Prostate gland (tissue), 2 donors: ENCODE results near the gene ARHGAP25. TPM values are rescaled to one million over a fixed set of nuclear protein-coding genes. Genes with fewer than 3 reads are reported as not detected.

Source experiments
- DNase-seq: peaks from one replicate; pipeline ENCODE4 v3.0.0-alpha.2; 2019; ENCODE audit warnings: low spot score
- H3K27ac ChIP-seq, 2 donors: fragments of 200-600 bp; sonication (generic); 2 replicates each; pipeline ENCODE4 v1.5.1; 2017 to 2019
- H3K27me3 ChIP-seq: fragments of 200-600 bp; sonication (generic); replicated peaks from 2 replicates; pipeline ENCODE4 v1.5.1; 2019; ENCODE audit not compliant: insufficient read depth
- H3K36me3 ChIP-seq, 2 donors: fragments of 200-600 bp; sonication (generic); 1 replicate in 1 of 2; 2 replicates in 1 of 2; pipeline versions ENCODE4 v1.5.1 to v1.8.1; 2017 to 2019
- H3K4me1 ChIP-seq: fragments of 200-600 bp; sonication (generic); replicated peaks from 2 replicates; pipeline ENCODE4 v1.5.1; 2019
- H3K4me3 ChIP-seq, 2 donors: fragments of 200-600 bp; sonication (generic); 2 replicates each; pipeline ENCODE4 v1.5.1; 2017 to 2019
- H3K9me3 ChIP-seq: fragments of 200-600 bp; sonication (generic); 2 replicates; pipeline ENCODE4 v1.5.1; 2017
- POLR2A ChIP-seq: fragments of 450-650 bp; IDR thresholded peaks from one replicate; pipeline ENCODE4 v1.6.1; 2016; ENCODE audit warnings: antibody characterized with exemption, mild to moderate bottlenecking
- POLR2AphosphoS5 ChIP-seq: sonication (generic); formaldehyde crosslinking; IDR thresholded peaks from one replicate; pipeline ENCODE4 v1.6.1; 2017; ENCODE audit warnings: antibody characterized with exemption
- WGBS: methylation state at CpG from one replicate; pipeline ENCODE4 v1.1.5; 2018; 5-methylcytosine and 5-hydroxymethylcytosine counted together
- intact Hi-C: fragments of 100-400 bp; cut with DNase I; formaldehyde crosslinking; loops from one replicate; pipeline ENCODE4 v1.14.2; 2022
- total RNA-seq, 2 donors: library from RNA; depleted of rRNA; stranded (reverse); fragments of >200 nt; gene quantifications; one replicate each; pipeline ENCODE4 v1.1.0, GENCODE V29; 2016
- TF ChIP-seq, protein P1 (sequence below), 4 experiments: fragments of 200-600 bp in 2 of 4; fragments of 450-650 bp in 2 of 4; sonication (generic) in 2 of 4; IDR thresholded peaks; 1 replicate in 3 of 4; 2 replicates in 1 of 4; pipeline ENCODE4 v1.5.1; 2016 to 2019; ENCODE audit warnings: antibody characterized with exemption in 4 of 4, mild to moderate bottlenecking in 2 of 4, moderate library complexity in 2 of 4

ARHGAP25 gene
- total RNA-seq, 2 donors from 2014 or later = 5.0 to 6.2 TPM

GRCh38 chr2:68733365-68733764 is 1.2 kb upstream of the ARHGAP25 start:
- Histone ChIP-seq H3K27me3 (no peaks in the 10 kb centered on the region), H3K4me1 (no peaks in the 10 kb centered on the region), H3K36me3 (no peaks in the 10 kb centered on the region), H3K4me3 (no peak overlapping the region), H3K9me3 (no peaks in the 10 kb centered on the region), H3K27ac (no peak overlapping the region)
- WGBS = 70% methylated on average over 4 of the region's 4 CpGs
- intact Hi-C loops = no loop called here
- no peak for DNase-seq
- TF ChIP-seq, protein P1, sequence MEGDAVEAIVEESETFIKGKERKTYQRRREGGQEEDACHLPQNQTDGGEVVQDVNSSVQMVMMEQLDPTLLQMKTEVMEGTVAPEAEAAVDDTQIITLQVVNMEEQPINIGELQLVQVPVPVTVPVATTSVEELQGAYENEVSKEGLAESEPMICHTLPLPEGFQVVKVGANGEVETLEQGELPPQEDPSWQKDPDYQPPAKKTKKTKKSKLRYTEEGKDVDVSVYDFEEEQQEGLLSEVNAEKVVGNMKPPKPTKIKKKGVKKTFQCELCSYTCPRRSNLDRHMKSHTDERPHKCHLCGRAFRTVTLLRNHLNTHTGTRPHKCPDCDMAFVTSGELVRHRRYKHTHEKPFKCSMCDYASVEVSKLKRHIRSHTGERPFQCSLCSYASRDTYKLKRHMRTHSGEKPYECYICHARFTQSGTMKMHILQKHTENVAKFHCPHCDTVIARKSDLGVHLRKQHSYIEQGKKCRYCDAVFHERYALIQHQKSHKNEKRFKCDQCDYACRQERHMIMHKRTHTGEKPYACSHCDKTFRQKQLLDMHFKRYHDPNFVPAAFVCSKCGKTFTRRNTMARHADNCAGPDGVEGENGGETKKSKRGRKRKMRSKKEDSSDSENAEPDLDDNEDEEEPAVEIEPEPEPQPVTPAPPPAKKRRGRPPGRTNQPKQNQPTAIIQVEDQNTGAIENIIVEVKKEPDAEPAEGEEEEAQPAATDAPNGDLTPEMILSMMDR (IDR thresholded peaks at IDR 0.05) = no peak
- TF ChIP-seq POLR2AphosphoS5 = no peak
- TF ChIP-seq POLR2A = no peak

- H3K4me1 ChIP-seq = no peaks in the 10 kb centered on the region
- H3K36me3 ChIP-seq = no peaks in the 10 kb centered on the region
- H3K9me3 ChIP-seq = no peaks in the 10 kb centered on the region
- no peak for TF ChIP-seq POLR2AphosphoS5
- TF ChIP-seq POLR2A = no peak
- TF ChIP-seq, protein P1 (IDR thresholded peaks at IDR 0.05) = no peak
- 84% methylated on average over 3 of the region's 3 CpGs for WGBS
- no peak overlapping the region for H3K27ac ChIP-seq
- H3K4me3 ChIP-seq = no peak overlapping the region
- no peak for DNase-seq
- no peaks in the 10 kb centered on the region for H3K27me3 ChIP-seq
- intact Hi-C loops = no loop called here
Observed at GRCh38 chr2:68734176-68734575, 435 bp upstream of the ARHGAP25 start.

GRCh38 chr2:68736086-68736485 is 1.5 kb downstream of the ARHGAP25 start:
- intact Hi-C loops = no loop called here
- WGBS = 70% methylated on average over 2 of the region's 2 CpGs
- DNase-seq = no peak
- no peak overlapping the region for H3K4me3 ChIP-seq
- no peaks in the 10 kb centered on the region for H3K4me1 ChIP-seq
- no peak for TF ChIP-seq POLR2AphosphoS5
- TF ChIP-seq, protein P1 (IDR thresholded peaks at IDR 0.05) = no peak
- TF ChIP-seq POLR2A = no peak
- H3K9me3 ChIP-seq = no peaks in the 10 kb centered on the region
- no peak overlapping the region for H3K27ac ChIP-seq
- no peaks in the 10 kb centered on the region for H3K27me3 ChIP-seq
- H3K36me3 ChIP-seq = no peaks in the 10 kb centered on the region

- no peaks in the 10 kb centered on the region for H3K27me3 ChIP-seq
- H3K27ac ChIP-seq = no peak overlapping the region
- TF ChIP-seq POLR2A = no peak
- no peak for TF ChIP-seq POLR2AphosphoS5
- TF ChIP-seq, protein P1 (IDR thresholded peaks at IDR 0.05) = no peak
- intact Hi-C loops = no loop called here
- H3K9me3 ChIP-seq = no peaks in the 10 kb centered on the region
- no peak overlapping the region for H3K4me3 ChIP-seq
- WGBS = 89% methylated on average over 1 of the region's 1 CpG
- no peak for DNase-seq
- H3K36me3 ChIP-seq = no peaks in the 10 kb centered on the region
- H3K4me1 ChIP-seq = no peaks in the 10 kb centered on the region
Observed at GRCh38 chr2:68737711-68738110, 3.1 kb downstream of the ARHGAP25 start.

DNA sequence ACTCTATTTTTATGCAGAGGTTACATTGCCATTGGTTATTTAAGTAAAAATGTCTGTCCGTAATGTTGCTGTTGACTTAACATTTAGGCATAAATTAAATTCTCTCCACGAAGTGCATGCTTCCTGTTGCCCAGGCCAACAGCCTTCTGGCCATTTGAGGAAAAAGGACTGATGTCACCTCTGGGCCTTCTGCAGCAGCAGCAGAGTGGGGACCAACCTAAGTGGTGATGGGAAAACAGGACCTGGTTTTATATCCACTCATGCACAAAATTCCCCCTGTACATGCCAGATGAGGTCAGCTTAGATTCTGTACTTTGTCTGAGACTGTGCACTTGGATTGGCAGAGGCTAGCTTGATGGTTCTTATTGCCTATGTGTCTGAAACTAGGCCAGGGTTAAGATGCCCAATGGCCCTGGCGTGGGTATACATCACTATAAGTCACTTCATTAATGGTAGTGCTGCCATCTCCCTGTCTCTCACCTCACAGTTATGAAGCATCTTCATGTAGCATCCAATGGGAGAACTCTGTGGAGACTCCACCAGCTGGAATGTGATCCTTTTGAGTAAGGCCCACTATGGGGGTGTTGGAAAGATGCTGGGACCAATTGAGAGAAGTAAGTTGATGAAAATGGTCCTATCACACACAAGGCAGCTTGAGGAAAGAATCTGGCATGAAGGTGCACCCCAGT is 4.4 kb downstream of the ARHGAP25 start:
- Histone ChIP-seq H3K36me3 (no peaks in the 10 kb centered on the region), H3K27me3 (no peaks in the 10 kb centered on the region), H3K4me3 (no peak overlapping the region), H3K27ac (no peak overlapping the region), H3K4me1 (no peaks in the 10 kb centered on the region), H3K9me3 (no peaks in the 10 kb centered on the region)
- TF ChIP-seq POLR2A (peak; percentile 11), POLR2AphosphoS5 (no peak)
- TF ChIP-seq, protein P1 (IDR thresholded peaks at IDR 0.05) = no peak
- intact Hi-C loops = no loop called here
- 78% methylated on average over 3 of the region's 3 CpGs for WGBS
- DNase-seq = no peak
